Astrocyte of the spinal cord (primary cell): ENCODE measurements around the gene GINS1.

Experiments
- DNase-seq: peaks from one replicate; pipeline ENCODE4 v3.0.0; 2011; ENCODE audit warnings: low read depth, low spot score
- H3K4me3 ChIP-seq: 2 replicates; pipeline ENCODE4 v1.5.1; 2011; ENCODE audit warnings: low read depth, mild to moderate bottlenecking, low read length, moderate library complexity
- CTCF ChIP-seq: IDR thresholded peaks from 2 replicates; pipeline ENCODE4 v1.5.1; 2012; ENCODE audit warnings: low read depth, mild to moderate bottlenecking, low read length, inconsistent platforms
- in situ Hi-C: cut with HindIII; loops from 2 replicates; pipeline ENCODE4 v1.10.0; 2017; ENCODE audit warnings: low sequenced_read_pairs

GINS1 gene

GRCh38 chr20:25452333-25452732 lies 44.9 kb downstream of the GINS1 start:
- DNase-seq: no peak
- in situ Hi-C loops: no loop called here
- no peak overlapping the region for H3K4me3 ChIP-seq
- TF ChIP-seq CTCF: no peak

- in situ Hi-C loops: no loop called here
- TF ChIP-seq CTCF: no peak
- H3K4me3 ChIP-seq: no peak overlapping the region
- peak; percentile 24 for DNase-seq
Observed at GRCh38 chr20:25453035-25453810, 45.8 kb downstream of the GINS1 start.

GRCh38 chr20:25454153-25454900 lies 46.9 kb downstream of the GINS1 start:
- no peak for DNase-seq
- in situ Hi-C loops: no loop called here
- no peak for TF ChIP-seq CTCF
- no peak overlapping the region for H3K4me3 ChIP-seq

- no peak for DNase-seq
- TF ChIP-seq CTCF: no peak
- in situ Hi-C loops: no loop called here
- H3K4me3 ChIP-seq: no peak overlapping the region
Observed at GRCh38 chr20:25457886-25458680, 50.6 kb downstream of the GINS1 start.

GRCh38 chr20:25459111-25459830 lies 51.8 kb downstream of the GINS1 start:
- no peak for DNase-seq
- H3K4me3 ChIP-seq: no peak overlapping the region
- TF ChIP-seq CTCF: no peak
- in situ Hi-C loops: no loop called here
